OCI-LY1 (cell line): ENCODE data around the gene ZDHHC1.

Experiments
- CTCF ChIP-seq: fragments of 200-600 bp; sonication (generic), shearing (Covaris generic); IDR thresholded peaks from 2 replicates; pipeline ENCODE4 v1.5.1; 2017; ENCODE audit warnings: mild to moderate bottlenecking, antibody characterized with exemption, low read length, moderate library complexity, mixed read lengths
- EZH2 ChIP-seq: fragments of 200-600 bp; sonication (generic), shearing (Covaris generic); IDR thresholded peaks from 2 replicates; pipeline ENCODE4 v1.8.0; 2017; ENCODE audit warnings: borderline replicate concordance, mixed run types, mild to moderate bottlenecking, antibody characterized with exemption, low read length, moderate library complexity, mixed read lengths

GRCh38 chr16:67460168-67460567, 43.9 kb upstream of the ZDHHC1 start:
- TF ChIP-seq EZH2 (no peak), CTCF (no peak)
